Activated CD8-positive, alpha-beta memory T cell treated with anti-CD3 and anti-CD28 coated beads, Interleukin-2, amount 10 ng/mL, durations not matched to agents 7 days and 5 days (primary cell): Measurements from ENCODE around the gene KANSL3. TPM values are rescaled to one million over a fixed set of nuclear protein-coding genes. Genes with fewer than 3 reads are reported as not detected.
"Not testable (repeated sequence)": the region's sequence is repeated elsewhere in the genome, so short reads cannot be mapped to it uniquely, and the experiment has no call there.

Source experiments
- ATAC-seq: fragments of 150-1000 bp; cut with Tn5 transposase; one replicate; pipeline ENCODE4 v1.10.0; 2021; ENCODE audit warnings: moderate library complexity
- CTCF ChIA-PET: fragments of 350-600 bp; sonication (Branson Sonifier 250); formaldehyde crosslinking; loops from one replicate; lab custom pipeline; 2021; ENCODE audit warnings: antibody characterized with exemption; lab: Charles Lee
- DNase-seq: peaks from one replicate; pipeline ENCODE4 v3.0.0-alpha.2; 2020
- H3K27ac Mint-ChIP-seq: one replicate; pipeline ENCODE4 v1.8.0; 2021; ENCODE audit warnings: mild to moderate bottlenecking, mixed read lengths
- H3K27me3 Mint-ChIP-seq: one replicate; pipeline ENCODE4 v1.8.0; 2021; ENCODE audit warnings: mixed read lengths
- H3K36me3 Mint-ChIP-seq: one replicate; pipeline ENCODE4 v1.8.0; 2021; ENCODE audit warnings: mild to moderate bottlenecking, mixed read lengths
- H3K4me1 Mint-ChIP-seq: one replicate; pipeline ENCODE4 v1.8.0; 2021; ENCODE audit warnings: mixed read lengths
- H3K4me3 Mint-ChIP-seq: one replicate; pipeline ENCODE4 v1.8.0; 2021; ENCODE audit warnings: mild to moderate bottlenecking, moderate library complexity, mixed read lengths
- H3K9me3 Mint-ChIP-seq: one replicate; pipeline ENCODE4 v1.8.0; 2022; ENCODE audit warnings: low read depth, mixed read lengths
- total RNA-seq, 2 experiments: library from RNA; stranded (reverse); gene quantifications; one replicate each; pipeline ENCODE4 v1.2.3, GENCODE V29; 2021

KANSL3 gene
- total RNA-seq, 2 experiments from 2014 or later = 74.6 to 84.0 TPM

DNA sequence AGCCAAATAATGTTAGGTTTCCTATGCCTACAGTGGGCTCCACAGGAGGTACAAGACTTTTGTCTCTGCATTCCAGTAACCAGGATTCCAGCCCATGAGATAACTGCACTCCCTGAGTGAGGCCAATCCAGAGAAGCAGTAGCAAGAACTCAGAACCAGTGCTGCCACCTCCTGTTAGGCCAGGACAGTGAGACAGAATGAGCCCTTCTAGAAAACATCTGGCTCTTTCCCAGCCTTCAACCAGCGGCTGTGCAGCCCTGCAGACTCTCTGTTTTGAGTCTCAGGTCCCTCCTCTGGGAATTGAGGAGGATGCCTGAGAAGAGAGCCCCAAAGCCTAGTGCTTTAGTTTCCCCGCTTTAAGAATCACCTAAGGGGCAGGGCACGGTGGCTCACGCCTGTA is 57.3 kb downstream of the KANSL3 start:
- DNase-seq (no peak), ATAC-seq (no peak)

DNA sequence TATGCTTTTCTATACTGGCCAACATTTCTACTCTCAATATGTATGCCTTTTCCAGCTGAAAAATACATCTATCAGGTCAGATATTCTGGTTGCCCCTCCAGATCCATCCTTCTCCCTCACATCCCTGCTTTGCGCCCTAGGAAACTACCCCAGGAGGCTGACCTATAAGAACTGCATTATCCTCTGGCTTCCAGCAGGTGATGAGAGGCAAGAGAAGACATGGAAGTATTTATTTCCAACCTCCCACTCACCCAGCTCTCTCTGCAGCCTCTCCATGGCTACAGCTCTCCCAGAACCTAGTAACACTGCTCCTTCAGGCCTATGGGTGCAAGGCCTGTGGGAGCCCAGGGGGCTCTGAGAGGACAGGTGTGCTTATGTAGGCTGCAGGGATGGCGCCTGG is 58.7 kb downstream of the KANSL3 start:
- Mint-ChIP-seq H3K36me3 (peaks cover under 1% of the 10 kb centered on the region), H3K4me1 (no peaks in the 10 kb centered on the region), H3K9me3 (no peaks in the 10 kb centered on the region), H3K4me3 (no peak overlapping the region), H3K27me3 (no peaks in the 10 kb centered on the region), H3K27ac (no peak overlapping the region)
- ATAC-seq (no peak), DNase-seq (no peak)
- CTCF ChIA-PET = interaction anchor here (1.7 kb wide), 1 partner anchor 25 kb away, joined by 10 read pairs; no protein-coding TSS in a partner anchor

More for the DNA sequence above, 57.3 kb downstream of the KANSL3 start:
- Mint-ChIP-seq H3K4me1 (no peaks in the 10 kb centered on the region), H3K27ac (no peak overlapping the region), H3K27me3 (no peaks in the 10 kb centered on the region), H3K9me3 (no peaks in the 10 kb centered on the region), H3K36me3 (peaks cover 13% of the 10 kb centered on the region), H3K4me3 (no peak overlapping the region)
- CTCF ChIA-PET = interaction anchor here (1.0 kb wide), 1 partner anchor 26 kb away, joined by 4 read pairs; no protein-coding TSS in a partner anchor

DNA sequence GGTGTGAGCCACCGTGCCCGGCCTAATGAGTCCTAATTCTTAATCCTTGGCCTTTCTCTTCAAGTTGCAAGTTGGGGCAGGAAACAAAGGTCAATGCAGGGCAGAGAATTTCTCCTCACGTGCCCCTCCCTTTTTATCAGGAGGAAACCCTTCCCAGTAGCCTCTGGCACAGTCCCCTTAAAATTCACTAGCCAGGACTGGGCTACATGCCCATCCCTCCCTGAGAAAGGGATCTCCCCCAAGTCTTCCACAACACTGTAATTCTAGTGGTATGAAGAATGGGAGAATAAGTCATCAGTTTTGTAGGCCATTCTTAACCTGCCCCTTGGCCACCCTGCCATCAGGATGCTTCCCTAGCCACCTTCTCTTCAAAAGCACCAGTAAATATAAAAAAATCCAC is 59.4 kb downstream of the KANSL3 start:
- ATAC-seq (no peak), DNase-seq (no peak)
- no peaks in the 10 kb centered on the region for H3K4me1 Mint-ChIP-seq
- H3K27me3 Mint-ChIP-seq = no peaks in the 10 kb centered on the region
- H3K9me3 Mint-ChIP-seq = no peaks in the 10 kb centered on the region
- no peak overlapping the region for H3K27ac Mint-ChIP-seq
- H3K36me3 Mint-ChIP-seq = no peaks in the 10 kb centered on the region
- CTCF ChIA-PET = interaction anchor here (1.7 kb wide), 1 partner anchor 24 kb away, joined by 10 read pairs; no protein-coding TSS in a partner anchor
- H3K4me3 Mint-ChIP-seq = no peak overlapping the region

DNA sequence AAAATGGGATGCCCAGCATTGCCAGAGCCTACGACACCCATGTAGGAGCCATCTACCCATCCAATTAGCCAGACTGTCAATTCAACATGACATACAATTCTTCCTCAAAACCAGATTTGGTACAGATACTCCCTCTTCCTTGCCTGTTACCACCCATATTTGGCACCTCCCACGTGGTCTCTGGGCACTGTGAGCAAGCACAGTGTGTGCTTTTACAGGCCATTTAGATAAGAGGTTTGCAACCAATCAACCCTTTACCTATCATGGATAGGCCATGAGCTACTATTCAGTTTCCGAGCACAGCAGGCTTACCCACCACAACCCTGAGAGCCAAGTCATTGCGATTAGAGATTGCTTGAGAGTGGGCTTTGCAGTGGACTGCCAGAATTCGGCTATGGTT is 60.6 kb downstream of the KANSL3 start:
- Mint-ChIP-seq H3K4me3 (no peak overlapping the region), H3K36me3 (no peaks in the 10 kb centered on the region), H3K27me3 (no peaks in the 10 kb centered on the region), H3K27ac (no peak overlapping the region), H3K4me1 (no peaks in the 10 kb centered on the region), H3K9me3 (no peaks in the 10 kb centered on the region)
- CTCF ChIA-PET = interaction anchor here (1.3 kb wide), 1 partner anchor 23 kb away, joined by 3 read pairs; no protein-coding TSS in a partner anchor
- ATAC-seq (no peak), DNase-seq (no peak)

DNA sequence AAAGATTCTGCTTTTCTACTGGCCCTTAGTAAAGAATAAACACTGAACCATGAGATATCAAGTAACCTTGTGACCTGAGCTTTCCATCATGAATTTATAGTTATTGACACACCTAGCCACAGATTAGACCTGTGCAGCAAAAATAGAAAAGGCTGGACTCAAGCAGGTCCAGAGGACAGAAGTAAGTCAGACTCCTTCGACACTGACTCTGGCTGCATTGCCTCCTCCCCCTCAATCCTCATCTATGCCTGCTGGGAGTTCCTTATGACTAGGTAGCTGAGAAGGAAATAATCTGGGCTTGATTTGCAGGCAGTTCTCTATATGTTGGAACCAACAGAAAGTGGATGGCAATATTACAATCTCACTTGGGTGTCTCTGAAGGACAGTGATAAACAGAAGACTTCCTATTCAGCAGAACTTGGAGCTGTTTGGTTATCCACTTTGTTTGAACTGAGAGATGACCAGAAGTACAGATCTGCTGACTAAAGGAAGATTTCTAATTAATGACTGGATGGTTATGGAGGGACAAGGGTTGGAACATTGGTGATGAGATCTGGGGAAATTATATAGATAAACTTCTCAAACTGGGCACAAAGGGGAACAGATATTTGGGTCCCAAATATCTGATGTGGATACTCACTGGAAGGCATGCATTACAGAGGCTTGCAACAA is 62.2 kb downstream of the KANSL3 start:
- Mint-ChIP-seq H3K4me1 (no peaks in the 10 kb centered on the region), H3K27me3 (no peaks in the 10 kb centered on the region), H3K36me3 (no peaks in the 10 kb centered on the region), H3K4me3 (no peak overlapping the region), H3K9me3 (no peaks in the 10 kb centered on the region), H3K27ac (no peak overlapping the region)
- DNase-seq (no peak), ATAC-seq (no peak)
- CTCF ChIA-PET = no interaction called here

DNA sequence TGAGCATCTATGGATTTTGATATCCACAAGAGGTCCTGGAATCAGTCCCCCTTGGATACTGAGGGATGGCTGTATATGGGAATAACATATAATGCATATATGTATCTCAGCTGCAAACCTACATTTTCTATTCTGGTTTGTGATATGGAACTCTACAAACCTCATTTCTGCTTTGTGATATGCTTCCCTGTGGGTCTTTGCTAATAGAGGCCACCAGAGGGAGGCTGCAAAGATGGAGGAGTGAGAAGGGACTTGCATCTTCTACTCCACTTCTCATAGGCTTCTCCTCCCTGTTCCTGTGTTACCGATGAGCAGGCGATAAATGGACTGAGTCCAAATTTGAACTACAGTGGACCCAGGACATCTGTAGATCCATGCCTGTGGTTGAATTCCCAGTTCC is 63.7 kb downstream of the KANSL3 start:
- H3K36me3 Mint-ChIP-seq = no peaks in the 10 kb centered on the region
- H3K27ac Mint-ChIP-seq = no peak overlapping the region
- peaks cover 2% of the 10 kb centered on the region for H3K27me3 Mint-ChIP-seq
- ATAC-seq = no peak
- CTCF ChIA-PET = no interaction called here
- H3K9me3 Mint-ChIP-seq = no peaks in the 10 kb centered on the region
- H3K4me1 Mint-ChIP-seq = no peaks in the 10 kb centered on the region
- H3K4me3 Mint-ChIP-seq = no peak overlapping the region
- DNase-seq = no peak

DNA sequence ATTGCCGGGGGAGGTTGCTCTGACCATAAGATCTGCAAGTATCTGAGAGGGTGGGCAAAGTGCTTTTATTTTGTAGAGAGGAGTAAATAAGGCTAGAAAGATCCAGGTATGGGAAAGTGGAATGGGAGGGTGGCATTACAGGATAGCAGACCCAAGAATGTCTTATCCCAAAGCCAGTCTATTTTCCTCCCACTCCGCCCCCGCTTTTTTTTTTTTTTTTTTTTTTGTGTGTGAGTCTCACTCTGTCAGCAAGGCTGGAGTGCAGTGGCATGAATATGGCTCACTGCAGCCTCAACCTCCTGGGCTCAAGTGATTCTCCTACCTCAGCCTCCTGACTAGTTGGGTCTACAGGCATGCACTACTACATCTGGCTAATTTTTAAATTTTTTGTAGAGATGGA is 70.0 kb downstream of the KANSL3 start:
- CTCF ChIA-PET = interaction anchor here (3.4 kb wide), 1 partner anchor 14 kb away, joined by 22 read pairs; no protein-coding TSS in a partner anchor
- no peaks in the 10 kb centered on the region for H3K9me3 Mint-ChIP-seq
- H3K4me3 Mint-ChIP-seq = no peak overlapping the region
- no peak overlapping the region for H3K27ac Mint-ChIP-seq
- no peaks in the 10 kb centered on the region for H3K36me3 Mint-ChIP-seq
- peaks cover 2% of the 10 kb centered on the region for H3K27me3 Mint-ChIP-seq
- DNase-seq (no peak), ATAC-seq (no peak)
- H3K4me1 Mint-ChIP-seq = no peaks in the 10 kb centered on the region

DNA sequence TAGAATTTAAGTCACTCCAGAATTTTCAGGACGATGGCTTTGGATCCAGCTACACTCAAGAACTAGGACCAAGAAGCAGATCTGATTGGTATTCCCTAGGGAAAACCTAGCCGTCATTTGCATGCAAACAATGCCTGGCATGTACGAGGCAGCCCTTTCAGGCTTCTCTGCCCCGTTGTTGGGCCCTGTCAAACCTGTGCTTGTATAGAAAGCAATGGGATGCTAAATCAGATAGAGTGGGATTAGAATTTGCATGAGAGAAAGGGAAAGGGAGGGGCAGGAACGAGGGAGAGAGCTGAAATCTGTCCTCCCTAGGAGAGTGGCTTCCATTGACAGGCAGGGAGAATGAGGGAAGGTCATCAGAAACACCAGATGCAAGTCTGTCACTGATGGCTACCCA is 73.0 kb downstream of the KANSL3 start:
- CTCF ChIA-PET = interaction anchor here (3.4 kb wide), 1 partner anchor 11 kb away, joined by 22 read pairs; no protein-coding TSS in a partner anchor
- ATAC-seq = no peak
- peaks cover 2% of the 10 kb centered on the region for H3K27me3 Mint-ChIP-seq
- no peaks in the 10 kb centered on the region for H3K9me3 Mint-ChIP-seq
- no peak for DNase-seq
- no peak overlapping the region for H3K27ac Mint-ChIP-seq
- H3K4me3 Mint-ChIP-seq = no peak overlapping the region
- no peaks in the 10 kb centered on the region for H3K36me3 Mint-ChIP-seq
- no peaks in the 10 kb centered on the region for H3K4me1 Mint-ChIP-seq

DNA sequence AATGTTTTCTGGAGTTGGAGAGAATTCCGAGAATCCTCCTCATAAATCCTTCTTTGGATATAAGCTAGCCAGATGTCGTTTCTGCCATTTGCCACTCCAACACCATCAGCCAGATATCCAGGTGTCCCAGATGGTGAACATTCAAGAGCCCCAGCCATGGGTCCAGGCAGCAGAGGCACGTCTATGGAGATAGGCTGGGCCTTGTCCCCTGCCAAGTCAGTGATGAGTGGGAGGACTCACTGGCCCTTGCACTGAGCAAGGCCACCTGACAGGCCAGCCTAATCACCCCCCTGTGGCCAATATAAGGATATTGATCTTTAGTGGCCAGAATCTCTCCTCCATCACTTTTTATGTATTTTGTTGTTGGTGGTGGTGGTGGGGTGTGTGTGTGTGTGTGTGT is 73.5 kb downstream of the KANSL3 start:
- Mint-ChIP-seq H3K27ac (no peak overlapping the region), H3K9me3 (no peaks in the 10 kb centered on the region), H3K4me1 (no peaks in the 10 kb centered on the region), H3K27me3 (peaks cover under 1% of the 10 kb centered on the region), H3K36me3 (no peaks in the 10 kb centered on the region), H3K4me3 (no peak overlapping the region)
- CTCF ChIA-PET = no interaction called here
- DNase-seq (no peak), ATAC-seq (no peak)

DNA sequence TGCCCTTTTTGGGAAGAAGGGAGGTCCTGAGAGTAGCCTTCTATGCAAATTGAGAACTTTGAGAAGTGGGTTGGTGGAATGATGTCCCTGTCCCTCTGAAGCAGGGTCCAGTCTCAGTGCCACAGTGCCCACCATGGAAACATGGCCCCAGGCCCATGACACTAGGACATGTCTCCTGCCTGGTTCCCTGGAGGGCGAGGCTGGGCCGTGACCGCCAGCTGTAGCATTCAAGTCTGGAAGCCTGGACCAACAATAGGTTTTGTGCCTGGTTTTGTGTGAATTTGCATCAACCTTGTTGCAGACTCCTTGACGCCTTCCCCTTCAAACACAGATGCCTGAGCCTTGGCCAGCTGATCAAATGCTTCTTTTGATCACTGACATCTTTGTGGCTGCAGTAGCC is 74.1 kb downstream of the KANSL3 start:
- CTCF ChIA-PET = interaction anchor here (2.0 kb wide), 1 partner anchor 10 kb away, joined by 7 read pairs; no protein-coding TSS in a partner anchor
- Mint-ChIP-seq H3K9me3 (no peaks in the 10 kb centered on the region), H3K4me1 (no peaks in the 10 kb centered on the region), H3K4me3 (no peak overlapping the region), H3K36me3 (no peaks in the 10 kb centered on the region), H3K27ac (no peak overlapping the region), H3K27me3 (no peaks in the 10 kb centered on the region)
- DNase-seq (no peak), ATAC-seq (no peak)

DNA sequence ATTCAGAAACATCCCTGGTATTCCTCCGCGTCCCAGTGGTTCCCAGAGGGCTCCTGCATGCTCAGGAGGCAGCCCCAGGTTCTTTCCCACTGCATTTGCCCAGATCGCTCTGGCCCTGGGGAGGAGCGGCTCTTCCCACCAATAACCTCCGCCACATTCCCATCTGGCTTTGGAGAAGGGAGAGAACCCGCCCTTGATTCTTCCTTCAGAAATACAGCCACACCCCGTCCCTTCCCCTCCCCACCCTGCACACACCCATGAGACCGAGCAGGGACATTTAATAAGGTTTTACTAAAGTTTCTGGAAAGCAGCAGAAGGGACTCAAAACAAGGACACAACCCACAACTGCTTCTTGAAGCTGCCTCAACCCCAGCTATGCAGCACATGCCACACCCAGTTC is 79.6 kb downstream of the KANSL3 start:
- Mint-ChIP-seq H3K4me1 (peaks cover 29% of the 10 kb centered on the region), H3K27ac (no peak overlapping the region), H3K27me3 (no peaks in the 10 kb centered on the region), H3K36me3 (peaks cover 2% of the 10 kb centered on the region), H3K4me3 (no peak overlapping the region), H3K9me3 (no peaks in the 10 kb centered on the region)
- CTCF ChIA-PET = interaction anchor here (1.1 to 1.5 kb wide), 2 partner anchors 151 to 209 kb away, joined by 3 to 4 read pairs; no protein-coding TSS in a partner anchor
- ATAC-seq = no peak
- no peak for DNase-seq

DNA sequence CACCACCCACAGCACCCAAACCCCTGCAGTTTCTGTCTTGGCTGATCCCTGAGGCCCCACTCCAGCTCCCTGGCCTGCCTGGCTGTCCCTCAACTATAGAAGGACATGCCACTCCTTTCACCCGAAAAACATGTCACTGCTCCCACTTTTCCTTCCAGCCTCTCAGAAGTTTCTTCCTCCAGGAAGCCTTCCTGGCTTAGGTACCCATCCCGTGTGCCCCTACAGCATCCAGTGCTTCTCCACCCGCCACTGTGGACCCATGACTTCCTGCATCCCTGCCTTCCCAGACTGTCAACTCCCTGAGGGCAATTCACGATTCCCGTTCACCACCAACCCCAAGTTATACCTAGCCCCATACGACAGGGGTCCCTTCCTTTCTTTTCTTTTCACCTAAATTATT is 80.1 kb downstream of the KANSL3 start:
- H3K4me3 Mint-ChIP-seq = no peak overlapping the region
- peaks cover 33% of the 10 kb centered on the region for H3K4me1 Mint-ChIP-seq
- CTCF ChIA-PET = interaction anchor here (1.1 to 1.5 kb wide), 2 partner anchors 151 to 209 kb away, joined by 3 to 4 read pairs; no protein-coding TSS in a partner anchor
- DNase-seq = no peak
- H3K9me3 Mint-ChIP-seq = no peaks in the 10 kb centered on the region
- no peak for ATAC-seq
- peaks cover 2% of the 10 kb centered on the region for H3K36me3 Mint-ChIP-seq
- H3K27ac Mint-ChIP-seq = no peak overlapping the region
- no peaks in the 10 kb centered on the region for H3K27me3 Mint-ChIP-seq

DNA sequence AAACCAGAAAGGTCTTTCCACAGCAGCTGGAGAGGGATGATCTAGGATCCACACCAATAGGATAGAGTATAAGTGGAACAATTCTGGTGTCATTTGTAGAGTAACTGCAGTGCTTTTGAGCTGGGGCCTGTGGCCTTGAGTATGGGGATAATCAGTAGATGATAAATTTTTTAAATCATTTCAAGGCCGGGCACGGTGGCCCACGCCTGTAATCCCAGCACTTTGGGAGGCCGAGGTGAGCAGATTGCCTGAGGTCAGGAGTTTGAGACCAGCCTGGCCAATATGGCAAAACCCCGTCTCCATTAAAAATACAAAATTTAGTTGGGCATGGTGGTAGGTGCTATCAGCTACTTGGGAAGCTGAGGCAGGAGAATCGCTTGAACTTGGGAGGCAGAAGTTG is 80.7 kb downstream of the KANSL3 start:
- ATAC-seq, H3K9me3 Mint-ChIP-seq, H3K27ac Mint-ChIP-seq, H3K36me3 Mint-ChIP-seq, H3K27me3 Mint-ChIP-seq, DNase-seq, H3K4me3 Mint-ChIP-seq: not testable (repeated sequence)
- peaks cover 37% of the 10 kb centered on the region for H3K4me1 Mint-ChIP-seq
- CTCF ChIA-PET = interaction anchor here (1.1 to 5.6 kb wide), 7 partner anchors 9 to 210 kb away, joined by 3 to 63 read pairs (median 3); no protein-coding TSS in a partner anchor
